Colonic mucosa (tissue), 4 donors: ENCODE measurements around the gene CFAP77. TPM values are rescaled to one million over a fixed set of nuclear protein-coding genes. Genes with fewer than 3 reads are reported as not detected.

ENCODE experiments used
- DNase-seq: peaks from one replicate; pipeline ENCODE4 v3.0.0-alpha.2; 2020
- H3K27ac ChIP-seq: fragments of 200-600 bp; one replicate; pipeline ENCODE4 v1.8.0; 2021
- H3K27me3 ChIP-seq: fragments of 200-600 bp; one replicate; pipeline ENCODE4 v1.8.0; 2021
- H3K36me3 ChIP-seq: fragments of 200-600 bp; one replicate; pipeline ENCODE4 v1.8.0; 2021
- H3K4me1 ChIP-seq: fragments of 200-600 bp; one replicate; pipeline ENCODE4 v1.8.0; 2021; ENCODE audit warnings: mild to moderate bottlenecking
- H3K4me3 ChIP-seq: fragments of 200-600 bp; one replicate; pipeline ENCODE4 v1.8.0; 2021
- H3K9ac ChIP-seq, 2 donors: one replicate each; pipeline ENCODE4 v1.7.0; 2013; ENCODE audit warnings: control low read depth in 2 of 2, low read depth in 2 of 2, low read length in 2 of 2
- H3K9me3 ChIP-seq: fragments of 200-600 bp; one replicate; pipeline ENCODE4 v1.8.0; 2021
- CTCF ChIP-seq: fragments of 200-600 bp; IDR thresholded peaks from one replicate; pipeline ENCODE4 v1.8.0; 2022; ENCODE audit warnings: antibody characterized with exemption, mild to moderate bottlenecking
- intact Hi-C: fragments of 100-400 bp; cut with DNase I; formaldehyde crosslinking; loops from one replicate; pipeline ENCODE4 v1.14.1; 2022
- total RNA-seq, 2 donors: library from RNA; stranded (reverse); fragmentation: NEBNext Ultra II Directional in 1 of 2; extraction: Animal tissue kit (Norgen Biotek cat#: 25700) in 1 of 2; gene quantifications; one replicate each; pipeline ENCODE4 v1.2.1, GENCODE V29; 2021
- donor health status: healthy.
- donor health status: DM: no; HTN: no; CAD: no.
- donor health status: DM: no; HTN: no; CAD: no.

CFAP77 gene
- total RNA-seq, 2 donors from 2014 or later, result not detected

GRCh38 chr9:132464547-132464946 is 54.5 kb downstream of the CFAP77 start:
- no peaks in the 10 kb centered on the region for H3K4me1 ChIP-seq
- H3K9ac ChIP-seq, result no peak overlapping the region
- no peak overlapping the region for H3K4me3 ChIP-seq
- H3K27ac ChIP-seq, result no peak overlapping the region
- no peaks in the 10 kb centered on the region for H3K9me3 ChIP-seq
- intact Hi-C loops, result no loop called here
- DNase-seq, result no peak
- H3K27me3 ChIP-seq, result no peaks in the 10 kb centered on the region
- H3K36me3 ChIP-seq, result no peaks in the 10 kb centered on the region
- TF ChIP-seq CTCF, result no peak

- Histone ChIP-seq H3K9me3 (no peaks in the 10 kb centered on the region), H3K27ac (no peak overlapping the region), H3K4me3 (no peak overlapping the region), H3K36me3 (no peaks in the 10 kb centered on the region), H3K4me1 (no peaks in the 10 kb centered on the region), H3K27me3 (no peaks in the 10 kb centered on the region), H3K9ac (no peak overlapping the region)
- intact Hi-C loops, result no loop called here
- DNase-seq, result no peak
- no peak for TF ChIP-seq CTCF
Measured at GRCh38 chr9:132465131-132465635, 55.2 kb downstream of the CFAP77 start.

GRCh38 chr9:132472199-132472598 is 62.2 kb downstream of the CFAP77 start:
- Histone ChIP-seq H3K4me1 (no peaks in the 10 kb centered on the region), H3K9ac (no peak overlapping the region), H3K36me3 (no peaks in the 10 kb centered on the region), H3K4me3 (no peak overlapping the region), H3K27me3 (no peaks in the 10 kb centered on the region), H3K27ac (no peak overlapping the region), H3K9me3 (no peaks in the 10 kb centered on the region)
- intact Hi-C loops, result no loop called here
- DNase-seq, result no peak
- no peak for TF ChIP-seq CTCF

- intact Hi-C loops, result no loop called here
- H3K4me3 ChIP-seq, result no peak overlapping the region
- H3K27ac ChIP-seq, result no peak overlapping the region
- H3K4me1 ChIP-seq, result no peaks in the 10 kb centered on the region
- no peaks in the 10 kb centered on the region for H3K36me3 ChIP-seq
- no peak for DNase-seq
- TF ChIP-seq CTCF, result no peak
- no peak overlapping the region for H3K9ac ChIP-seq
- H3K9me3 ChIP-seq, result no peaks in the 10 kb centered on the region
- H3K27me3 ChIP-seq, result no peaks in the 10 kb centered on the region
Measured at GRCh38 chr9:132472599-132472998, 62.6 kb downstream of the CFAP77 start.

- Histone ChIP-seq H3K36me3 (no peaks in the 10 kb centered on the region), H3K4me1 (no peaks in the 10 kb centered on the region), H3K9ac (no peak overlapping the region), H3K4me3 (no peak overlapping the region), H3K27me3 (no peaks in the 10 kb centered on the region), H3K9me3 (no peaks in the 10 kb centered on the region), H3K27ac (no peak overlapping the region)
- intact Hi-C loops, result no loop called here
- DNase-seq, result no peak
- TF ChIP-seq CTCF, result no peak
Measured at GRCh38 chr9:132474253-132474652, 64.2 kb downstream of the CFAP77 start.
